GM21529 (cell line): ENCODE results near the gene SMAD3.

Source experiments
- ATAC-seq: cut with Tn5 transposase; IDR thresholded peaks from one replicate; pipeline ENCODE4 v1.9.1; 2021; ENCODE audit not compliant: unreplicated experiment

The SMAD3 gene

DNA sequence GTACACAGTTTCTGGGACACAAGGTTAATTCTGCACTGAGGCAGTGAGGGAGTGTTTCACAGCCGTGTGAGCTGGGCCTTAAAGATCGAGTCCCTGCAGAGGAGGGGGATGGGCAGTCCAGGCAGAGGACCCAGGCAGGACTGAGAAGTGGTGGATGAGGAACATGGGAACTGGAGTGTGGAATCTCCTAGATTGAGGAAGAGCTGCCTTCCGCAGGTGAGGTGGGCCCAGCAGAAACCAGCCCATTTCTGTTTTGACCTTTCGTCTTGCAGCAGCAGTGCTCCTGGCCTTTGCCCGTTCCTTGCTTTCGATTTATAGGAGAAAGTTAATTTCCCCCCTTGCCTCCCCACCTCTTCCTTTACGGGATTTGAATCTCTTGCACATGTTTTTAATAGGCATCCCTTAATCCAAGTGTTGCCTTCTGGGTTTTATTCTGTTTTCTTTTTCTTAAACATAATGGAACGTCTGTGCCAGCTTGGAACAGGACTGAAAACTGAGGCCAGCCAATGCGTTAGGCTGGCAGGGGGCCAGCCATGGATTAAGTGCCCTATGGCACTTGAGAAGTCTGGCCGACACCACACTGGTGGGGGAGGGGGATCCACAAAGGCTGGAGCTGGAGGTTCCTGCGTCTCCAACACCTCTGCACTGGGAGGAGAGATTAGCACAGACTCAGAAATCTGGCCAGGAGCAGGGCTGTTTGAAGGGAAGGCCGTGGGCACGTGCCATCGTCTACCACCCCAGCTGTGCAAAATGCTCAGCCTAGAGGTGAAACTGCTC lies 111.0 kb downstream of the SMAD3 start:
- ATAC-seq, result no peak

DNA sequence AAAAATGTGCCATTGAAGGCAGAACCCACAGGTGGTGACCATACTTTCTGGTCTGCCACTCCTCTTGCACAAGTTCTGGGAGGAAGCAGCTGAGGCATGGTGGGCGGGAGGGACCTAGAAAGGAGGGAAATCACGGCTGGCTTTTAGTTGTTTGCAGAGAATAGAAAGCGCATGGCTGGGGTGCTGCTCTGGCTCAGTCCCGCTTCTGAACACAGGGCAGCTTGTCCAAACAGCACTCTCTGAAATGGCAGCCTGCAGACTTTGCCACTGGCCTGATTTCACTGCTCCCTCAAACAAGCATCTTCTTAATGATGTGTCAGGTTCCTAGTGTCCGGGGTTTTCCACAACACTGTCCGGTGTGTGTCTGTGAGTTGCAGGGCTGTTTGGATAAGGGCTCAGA lies 112.3 kb downstream of the SMAD3 start:
- no peak for ATAC-seq

DNA sequence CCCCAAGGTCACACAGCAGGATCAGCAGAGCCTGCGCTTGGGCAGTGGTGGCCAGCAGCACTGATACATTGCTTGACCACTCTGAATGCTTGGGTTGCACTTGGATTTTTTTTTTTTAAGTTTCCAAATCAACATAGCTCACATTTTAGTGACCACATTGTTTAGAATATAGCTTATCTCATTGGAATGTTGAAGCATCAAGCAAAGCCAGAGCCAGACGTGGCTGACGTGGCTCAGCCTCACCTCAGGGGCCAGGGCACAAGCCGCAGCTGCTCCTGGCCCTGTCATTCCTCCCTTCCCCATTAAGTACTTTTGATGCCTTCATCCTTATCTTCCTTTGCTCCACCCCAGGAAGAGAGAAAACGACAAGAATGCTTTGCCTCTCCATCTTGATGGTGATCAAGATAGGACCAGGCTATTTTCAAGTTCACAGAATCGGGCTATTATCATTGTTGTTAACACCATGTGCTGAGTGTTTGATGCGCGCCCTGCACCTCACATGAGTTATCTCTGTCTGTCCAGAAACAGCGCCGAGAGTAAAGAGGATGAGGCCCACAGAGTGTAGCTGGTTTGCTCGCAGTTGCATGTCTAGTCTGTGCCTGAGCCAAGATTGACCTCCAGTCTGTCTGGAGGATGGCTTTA lies 113.3 kb downstream of the SMAD3 start:
- ATAC-seq, result no peak

DNA sequence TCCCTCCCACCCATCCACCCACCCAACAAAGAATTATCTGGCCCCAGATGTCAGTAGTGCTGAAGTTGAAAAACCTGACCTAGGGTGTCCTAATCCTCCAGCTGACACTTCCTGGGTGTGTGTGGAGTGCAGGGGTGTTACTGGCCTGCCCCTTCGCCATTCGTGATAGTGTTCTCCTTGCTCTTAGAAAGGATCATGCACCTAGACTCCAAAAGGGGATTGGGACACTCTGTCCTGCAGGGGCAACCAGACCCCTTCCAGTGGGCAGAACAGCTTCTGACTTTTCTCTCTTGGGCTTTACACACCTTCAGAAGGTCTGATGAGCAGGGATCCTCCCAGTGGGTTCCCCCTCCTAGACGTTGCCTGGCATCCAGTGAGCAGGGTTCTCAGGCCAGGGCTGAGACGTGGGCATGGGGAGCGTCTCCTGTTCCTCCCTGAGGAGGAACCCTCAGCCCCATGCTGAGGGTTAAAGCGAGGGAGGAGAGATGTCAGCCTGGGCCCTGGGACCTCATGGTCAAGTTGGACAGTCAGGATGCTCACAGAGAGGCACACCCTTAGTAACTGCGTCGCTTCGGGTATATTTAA lies 114.1 kb downstream of the SMAD3 start:
- ATAC-seq, result no peak

DNA sequence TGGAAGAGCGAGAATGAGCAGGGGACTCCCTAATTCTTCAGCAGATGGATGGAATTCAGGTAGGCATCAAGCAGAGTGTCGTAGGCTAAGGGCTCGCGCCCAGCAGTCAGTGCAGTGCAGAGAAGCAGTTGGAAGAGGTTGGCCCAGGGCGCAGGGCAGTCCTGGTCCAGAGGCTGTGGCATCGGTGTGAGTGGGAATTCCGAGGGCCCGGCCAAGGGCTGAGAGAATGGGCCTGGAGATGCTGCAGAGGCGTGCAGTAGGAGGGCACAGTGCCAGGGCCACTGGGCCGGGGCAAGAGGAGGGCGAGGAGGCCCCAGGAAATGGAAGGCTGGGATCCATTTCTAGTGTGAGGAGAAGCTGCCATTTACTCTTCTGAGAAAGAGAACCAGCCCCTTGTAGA lies 114.6 kb downstream of the SMAD3 start:
- ATAC-seq, result no peak

GRCh38 chr15:67180514-67181191 lies 115.3 kb downstream of the SMAD3 start:
- no peak for ATAC-seq

- ATAC-seq, result no peak
Observed at GRCh38 chr15:67181221-67181639, 115.8 kb downstream of the SMAD3 start.

- ATAC-seq, result no peak
Observed at GRCh38 chr15:67183443-67184169, 118.2 kb downstream of the SMAD3 start.

GRCh38 chr15:67184208-67184925 lies 119.0 kb downstream of the SMAD3 start:
- no peak for ATAC-seq

DNA sequence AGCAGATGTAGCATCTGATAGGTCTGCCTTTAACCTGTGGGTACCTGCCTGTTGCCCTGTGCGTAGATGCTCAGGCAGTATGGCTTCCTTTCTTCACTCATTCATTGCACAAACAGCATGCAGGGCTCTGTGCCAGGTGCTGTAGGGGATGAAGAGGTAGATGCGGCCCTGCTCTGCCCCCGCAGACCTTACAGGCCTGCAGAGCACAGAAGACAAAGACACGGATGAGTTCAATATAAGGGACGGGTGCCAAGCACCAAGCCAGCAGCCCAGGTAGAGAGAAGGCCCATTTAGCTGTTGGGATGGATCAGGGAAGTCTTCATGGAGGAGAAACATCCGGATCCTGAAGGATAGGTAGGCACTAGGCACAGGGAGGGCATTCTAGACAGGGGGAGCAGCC lies 119.6 kb downstream of the SMAD3 start:
- no peak for ATAC-seq

- ATAC-seq, result no peak
Observed at GRCh38 chr15:67185621-67186225, 120.3 kb downstream of the SMAD3 start.

DNA sequence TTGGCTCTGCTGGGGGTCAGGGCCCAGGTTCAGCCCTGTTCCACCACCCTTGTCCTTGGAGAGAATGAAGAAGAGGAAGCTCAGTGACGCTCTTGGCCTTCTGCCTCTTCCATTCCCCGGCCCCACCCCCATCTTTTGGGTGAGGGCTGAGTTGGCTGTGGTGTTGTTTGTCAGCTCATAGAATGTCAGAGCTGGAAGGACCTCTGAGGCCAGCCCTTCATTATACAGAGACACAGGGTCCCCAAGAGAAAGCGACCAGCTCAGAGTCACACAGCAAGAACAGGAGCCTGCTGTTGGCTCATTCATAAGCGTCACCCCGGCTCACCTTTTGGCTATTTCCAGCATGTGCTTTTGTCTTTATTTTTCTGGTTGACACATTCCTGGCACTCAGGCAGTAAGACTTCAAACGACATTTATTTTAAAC lies 120.8 kb downstream of the SMAD3 start:
- ATAC-seq, result no peak

- no peak for ATAC-seq
Observed at GRCh38 chr15:67186688-67187087, 121.3 kb downstream of the SMAD3 start.

DNA sequence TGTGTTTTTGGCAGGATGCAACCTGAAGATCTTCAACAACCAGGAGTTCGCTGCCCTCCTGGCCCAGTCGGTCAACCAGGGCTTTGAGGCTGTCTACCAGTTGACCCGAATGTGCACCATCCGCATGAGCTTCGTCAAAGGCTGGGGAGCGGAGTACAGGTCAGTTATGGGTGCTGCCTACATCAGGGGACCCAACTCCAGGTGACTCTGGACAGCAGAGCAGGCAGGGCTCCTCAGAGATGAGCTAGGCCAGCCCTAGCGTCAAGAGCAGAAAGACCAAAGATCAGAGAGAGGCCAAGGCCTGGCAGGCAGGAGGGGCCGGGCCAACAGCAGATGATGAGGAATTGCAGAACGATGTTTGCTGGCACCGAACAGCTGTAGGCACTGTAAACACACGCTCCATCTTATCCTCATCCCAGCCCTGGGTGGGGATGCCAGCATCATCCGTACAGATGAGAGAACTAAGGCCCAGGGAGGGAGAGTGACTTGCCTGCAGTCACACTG lies 122.0 kb downstream of the SMAD3 start:
- ATAC-seq, result no peak

GRCh38 chr15:67188551-67189218 lies 123.3 kb downstream of the SMAD3 start:
- ATAC-seq, result no peak

DNA sequence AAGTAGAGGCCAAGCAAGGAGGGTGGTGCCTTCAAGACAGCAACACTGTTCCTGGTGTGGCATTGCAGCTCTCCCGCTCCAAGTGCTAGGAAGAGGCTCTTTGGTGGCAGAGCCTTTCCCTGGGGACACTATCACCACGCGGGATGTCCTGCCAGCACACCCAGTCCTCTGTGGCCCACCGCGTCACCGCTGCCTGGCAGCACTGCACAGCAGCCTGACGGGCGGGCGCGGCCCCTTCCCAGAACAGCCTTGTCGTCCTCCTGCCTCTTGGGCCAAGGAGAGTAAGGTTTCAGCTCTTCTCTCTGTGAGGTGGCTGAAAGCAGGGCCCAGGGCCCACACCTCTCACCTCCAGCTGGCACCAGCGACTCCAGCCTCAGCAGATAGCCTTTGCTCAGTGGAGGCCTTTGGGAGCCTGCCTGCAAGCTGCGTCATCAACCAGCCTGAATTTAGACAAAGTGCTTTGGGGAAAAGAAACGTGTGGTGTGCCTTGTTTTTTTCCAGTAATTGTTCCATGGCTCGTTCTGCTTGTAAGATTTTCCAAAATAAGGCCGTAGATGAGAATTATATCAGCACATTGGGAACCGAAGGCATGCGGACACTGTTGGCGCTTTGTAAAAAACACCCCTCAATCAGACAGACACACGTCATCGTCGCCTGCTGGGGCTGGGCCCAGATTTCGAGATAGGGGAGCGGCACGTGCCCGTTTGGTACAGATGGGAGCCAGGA lies 124.1 kb downstream of the SMAD3 start:
- ATAC-seq, result no peak

- no peak for ATAC-seq
Observed at GRCh38 chr15:67190326-67190725, 124.9 kb downstream of the SMAD3 start.

- no peak for ATAC-seq
Observed at GRCh38 chr15:67190813-67191212, 125.4 kb downstream of the SMAD3 start.
